Mucosa of gallbladder (tissue), 1 donor: ENCODE data around the gene FOXC1. TPM values are rescaled to one million over a fixed set of nuclear protein-coding genes. Genes with fewer than 3 reads are reported as not detected.
A peak's percentile ranks its signal among the peaks of the same experiment; 100 is the strongest.

Experiments used
- DNase-seq: peaks from one replicate; pipeline ENCODE4 v3.0.0-alpha.2; 2020; ENCODE audit warnings: low spot score
- total RNA-seq: library from RNA; stranded (reverse); gene quantifications from one replicate; pipeline ENCODE4 v1.2.1, GENCODE V29; 2021
- donor health status: DM: no; HTN: no; CAD: no.

Gene FOXC1
- total RNA-seq, 1 donor from 2014 or later: 9.5 TPM

DNA sequence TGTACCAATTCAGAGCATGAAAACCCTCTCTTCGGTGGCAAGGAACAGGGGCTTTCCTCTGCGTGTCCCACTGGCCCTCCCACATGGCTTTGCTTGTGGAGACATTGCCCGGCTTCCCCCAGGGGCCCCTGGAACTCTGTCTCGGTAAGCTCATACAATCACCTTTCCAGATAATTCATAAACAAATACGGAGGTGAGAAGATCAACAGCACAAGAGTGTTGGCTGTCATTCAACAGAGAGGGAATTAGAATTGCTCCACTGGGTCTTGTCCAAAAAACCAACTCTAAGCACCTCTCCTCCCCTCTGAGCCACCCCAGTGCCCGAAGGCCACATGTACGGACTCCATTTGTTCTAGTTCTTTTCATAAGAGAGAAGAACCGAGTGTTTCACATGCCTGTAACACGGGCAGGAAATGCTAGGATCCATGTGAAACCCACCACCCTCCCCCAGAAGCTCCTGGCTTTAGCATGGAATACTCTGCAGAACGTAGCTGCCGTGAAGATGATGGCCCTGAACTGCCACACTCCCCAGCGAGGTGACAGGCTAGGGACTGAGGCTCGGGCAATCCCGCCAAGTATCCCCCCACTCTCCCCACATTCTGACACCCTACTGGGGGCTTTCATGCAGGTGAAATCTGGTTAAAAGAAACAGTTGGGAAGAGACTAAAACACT lies 24.6 kb upstream of the FOXC1 start:
- DNase-seq: no peak

- DNase-seq: no peak
These were observed 24.1 kb upstream of the FOXC1 start for GRCh38 chr6:1585669-1586049.

- no peak for DNase-seq
These were observed 23.5 kb upstream of the FOXC1 start for GRCh38 chr6:1586256-1586655.

GRCh38 chr6:1586861-1587450 lies 22.8 kb upstream of the FOXC1 start:
- no peak for DNase-seq

- no peak for DNase-seq
These were observed 22.2 kb upstream of the FOXC1 start for GRCh38 chr6:1587546-1587945.

GRCh38 chr6:1587977-1588376 lies 21.7 kb upstream of the FOXC1 start:
- no peak for DNase-seq

DNA sequence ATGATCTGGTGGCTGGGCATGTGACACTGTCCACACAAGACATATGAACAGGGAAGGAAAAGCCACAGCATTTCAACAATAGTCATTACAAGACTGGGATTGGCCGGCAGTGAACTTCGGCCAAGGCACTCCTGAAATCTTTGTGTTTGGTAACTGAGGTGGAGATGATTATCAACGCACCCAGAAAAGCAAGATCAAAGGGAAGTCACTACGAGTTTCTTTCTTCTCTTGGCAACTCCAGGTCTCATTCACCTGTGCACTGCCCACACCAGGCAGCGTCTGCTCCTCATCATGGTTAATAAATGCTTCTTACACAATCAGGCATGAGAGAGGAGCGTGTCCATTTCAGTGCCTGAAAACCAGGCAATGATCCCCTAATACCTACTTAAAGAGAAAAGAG lies 20.5 kb upstream of the FOXC1 start:
- no peak for DNase-seq

DNA sequence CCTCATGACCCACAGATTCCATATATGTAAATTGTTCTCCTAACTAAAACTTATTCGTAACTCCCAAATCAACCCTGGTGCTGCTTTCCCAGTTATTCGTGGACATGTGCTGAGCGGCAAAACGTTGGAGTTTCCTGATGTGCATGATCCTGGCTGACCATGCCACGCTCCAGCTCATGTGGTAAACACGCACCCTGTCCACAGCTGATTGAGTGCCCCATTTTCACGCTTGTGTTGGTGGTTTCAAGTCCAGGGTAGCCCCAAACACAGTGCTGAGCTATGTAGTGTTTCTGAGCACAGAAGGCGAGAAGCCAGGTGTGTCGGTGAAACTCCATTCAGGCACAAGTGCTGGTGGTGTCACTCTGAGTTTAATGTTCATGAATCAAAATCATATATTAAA lies 19.1 kb upstream of the FOXC1 start:
- no peak for DNase-seq

DNA sequence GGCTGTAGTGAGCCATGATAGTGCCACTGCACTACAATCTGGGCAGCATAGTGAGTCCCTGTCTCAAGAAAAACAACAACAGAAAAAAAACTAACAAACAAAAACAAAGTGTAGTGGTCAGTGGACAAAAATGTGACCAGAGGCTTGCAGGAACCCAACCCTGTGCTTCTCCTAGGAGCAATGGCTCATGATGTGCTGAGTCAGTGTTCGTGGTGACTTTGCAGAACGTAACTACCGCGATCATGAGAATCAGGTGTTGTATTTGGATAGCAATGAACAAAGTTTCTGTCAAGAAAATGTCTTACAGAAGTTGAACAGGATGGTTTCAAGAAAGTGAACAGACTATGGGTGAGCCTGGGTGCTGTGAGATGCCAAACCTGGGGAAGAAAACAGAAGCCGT lies 18.5 kb upstream of the FOXC1 start:
- no peak for DNase-seq

GRCh38 chr6:1591926-1592325 lies 17.8 kb upstream of the FOXC1 start:
- no peak for DNase-seq

- no peak for DNase-seq
These were observed 16.9 kb upstream of the FOXC1 start for GRCh38 chr6:1592852-1593251.

DNA sequence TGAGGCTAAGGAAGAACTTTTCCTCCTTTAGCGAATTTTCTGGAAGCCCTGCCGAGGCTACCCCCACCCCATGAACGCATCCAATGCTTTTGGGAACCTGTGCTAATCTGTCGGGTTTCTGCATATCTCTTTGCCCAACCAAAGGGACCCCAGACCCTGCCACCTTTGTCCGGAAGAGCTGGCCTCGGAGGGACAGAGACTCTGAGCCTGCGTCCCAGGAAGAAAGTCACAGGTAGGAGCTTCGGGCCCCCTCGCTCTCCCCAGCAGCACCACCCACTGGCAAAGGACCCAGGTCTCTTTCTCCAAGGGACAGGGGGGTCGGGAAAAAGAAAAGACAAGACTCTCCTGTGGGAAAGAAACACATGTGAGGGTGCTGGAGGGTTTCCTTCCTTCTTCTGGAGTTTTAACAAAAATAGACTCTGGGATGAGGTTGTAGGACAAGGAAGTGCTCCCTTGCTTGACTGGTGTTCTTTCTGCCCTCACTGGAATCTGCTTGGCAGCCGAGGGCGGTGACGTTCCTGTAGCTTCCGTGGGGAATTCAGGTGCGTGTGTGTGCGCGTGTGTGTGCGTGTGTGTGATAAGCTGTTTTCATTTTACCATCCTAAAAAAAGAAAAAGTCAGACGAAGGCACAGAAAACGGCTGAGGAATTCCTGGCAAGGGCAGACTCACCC lies 16.3 kb upstream of the FOXC1 start:
- no peak for DNase-seq

GRCh38 chr6:1593958-1594314 lies 15.8 kb upstream of the FOXC1 start:
- no peak for DNase-seq

DNA sequence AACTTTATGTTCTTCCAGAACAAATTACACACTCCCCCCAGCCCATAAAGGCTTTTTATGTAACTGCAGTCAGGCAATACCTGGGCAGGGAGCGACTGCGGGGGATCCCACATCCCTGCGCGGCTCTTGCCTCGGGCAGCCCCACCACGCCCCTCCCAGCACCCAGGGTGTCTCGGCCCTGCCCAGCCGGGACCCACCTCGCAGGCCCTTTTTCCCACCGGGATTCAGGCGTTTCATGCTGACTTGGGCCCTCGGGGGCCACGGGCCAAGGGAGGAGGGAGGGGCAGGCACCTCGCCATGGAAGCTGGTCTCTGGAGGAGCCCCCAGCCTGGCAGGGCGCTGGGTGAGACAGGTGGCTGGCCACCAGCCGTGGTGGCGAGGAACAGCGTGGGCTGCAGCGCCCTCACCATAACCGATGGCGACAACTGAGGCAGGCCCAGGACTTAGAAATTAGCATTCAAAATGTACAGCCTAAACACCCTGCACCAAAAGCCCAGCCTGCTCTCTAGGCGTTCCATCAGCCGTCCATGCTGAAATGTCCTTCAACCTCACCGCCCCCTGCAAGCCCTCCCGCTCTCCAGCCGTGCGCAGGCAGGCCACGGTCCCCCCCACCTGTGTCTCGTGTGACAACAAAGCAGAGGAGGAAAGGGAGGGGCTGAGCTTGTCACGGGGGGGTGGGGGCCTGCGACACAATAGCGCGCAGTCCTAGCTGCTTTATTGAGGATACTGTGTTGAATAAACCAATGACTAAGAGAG lies 15.1 kb upstream of the FOXC1 start:
- no peak for DNase-seq

DNA sequence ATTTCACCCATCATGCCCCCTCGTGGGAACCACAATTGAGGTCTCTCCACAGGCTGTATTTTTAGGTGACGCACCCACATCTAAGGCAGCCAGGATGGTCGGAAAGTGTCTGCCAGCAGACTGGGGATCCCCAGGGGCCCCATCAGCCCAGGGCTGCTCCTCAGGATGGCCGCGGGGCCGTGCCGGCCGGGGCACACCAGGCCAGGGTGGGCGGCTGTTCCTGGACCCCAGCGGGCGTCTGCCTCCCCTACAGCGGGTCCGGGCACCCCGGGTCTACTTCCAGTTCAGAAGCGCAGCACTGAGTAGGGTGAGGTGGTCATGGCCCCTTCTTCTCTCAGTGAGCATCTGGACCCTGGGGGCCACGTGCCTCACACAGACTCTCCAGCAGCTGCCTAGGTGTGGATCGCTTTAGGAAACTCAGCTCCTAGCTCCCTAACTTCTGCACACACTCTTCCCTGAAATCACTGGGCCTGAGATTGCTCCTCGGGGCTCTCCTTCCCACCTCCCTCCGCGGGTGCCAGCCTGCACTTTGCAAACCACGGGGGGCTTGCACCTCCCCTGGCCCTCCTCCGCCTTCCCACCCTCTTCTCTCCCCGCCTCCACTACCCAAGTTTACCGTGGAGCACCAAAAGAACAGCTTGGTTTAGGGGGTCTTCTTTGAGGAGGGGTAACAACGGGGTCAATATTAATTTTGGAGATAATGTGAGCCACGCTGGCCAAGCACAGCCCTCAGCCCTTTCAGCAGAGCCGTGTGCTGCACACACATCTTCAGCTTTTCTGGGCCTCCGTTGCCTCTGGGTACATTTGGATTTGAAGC lies 14.2 kb upstream of the FOXC1 start:
- no peak for DNase-seq

- peak; percentile 55 for DNase-seq
These were observed 13.4 kb upstream of the FOXC1 start for GRCh38 chr6:1596088-1596852.

DNA sequence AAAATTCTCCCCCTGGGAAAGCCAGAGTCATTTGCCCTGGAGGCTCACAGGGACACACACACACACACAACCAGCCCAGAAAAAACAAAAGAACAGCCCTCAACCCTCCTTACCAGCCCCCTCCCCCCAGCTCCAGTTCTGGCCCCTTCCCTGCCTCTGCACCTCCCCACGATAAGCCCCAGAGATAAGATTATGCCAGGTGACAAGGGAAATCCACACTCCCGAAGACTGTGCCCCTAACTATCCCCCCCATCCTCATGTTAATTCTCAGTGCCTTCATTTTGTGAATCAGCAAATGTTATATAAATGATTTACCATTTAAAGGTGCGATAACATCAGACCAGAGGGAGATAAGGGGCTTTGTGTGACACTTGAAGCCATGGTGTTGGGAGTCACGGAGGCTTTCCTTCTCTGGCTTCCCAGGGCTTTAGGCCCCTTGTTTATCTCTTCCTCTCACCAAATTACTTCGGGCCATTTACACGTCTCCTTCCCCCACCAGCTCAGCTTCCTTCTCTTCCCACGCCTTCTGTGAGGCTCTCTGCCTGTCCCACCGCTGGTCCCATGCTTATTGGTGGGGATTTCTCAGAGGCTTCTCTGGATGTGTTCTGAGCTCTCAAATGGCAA lies 12.5 kb upstream of the FOXC1 start:
- no peak for DNase-seq

DNA sequence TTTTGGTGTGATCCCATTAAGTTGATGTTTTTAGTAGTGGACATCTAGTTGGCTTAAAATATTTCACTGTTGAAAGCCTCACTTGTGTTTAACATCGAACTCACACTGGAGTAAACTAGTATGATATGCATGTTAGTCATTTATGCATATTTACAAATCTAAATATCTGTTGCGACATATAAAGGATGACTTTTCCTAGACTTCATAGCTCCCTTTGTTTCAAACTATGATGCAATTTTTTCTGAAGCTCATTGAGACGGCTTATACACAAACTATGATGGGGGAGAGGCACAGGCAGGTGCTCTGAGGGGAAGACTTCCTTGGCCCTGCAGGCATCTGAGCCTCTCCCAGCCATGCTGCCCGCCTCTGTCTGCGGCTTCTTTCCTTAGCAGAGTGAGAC lies 11.8 kb upstream of the FOXC1 start:
- DNase-seq: no peak

DNA sequence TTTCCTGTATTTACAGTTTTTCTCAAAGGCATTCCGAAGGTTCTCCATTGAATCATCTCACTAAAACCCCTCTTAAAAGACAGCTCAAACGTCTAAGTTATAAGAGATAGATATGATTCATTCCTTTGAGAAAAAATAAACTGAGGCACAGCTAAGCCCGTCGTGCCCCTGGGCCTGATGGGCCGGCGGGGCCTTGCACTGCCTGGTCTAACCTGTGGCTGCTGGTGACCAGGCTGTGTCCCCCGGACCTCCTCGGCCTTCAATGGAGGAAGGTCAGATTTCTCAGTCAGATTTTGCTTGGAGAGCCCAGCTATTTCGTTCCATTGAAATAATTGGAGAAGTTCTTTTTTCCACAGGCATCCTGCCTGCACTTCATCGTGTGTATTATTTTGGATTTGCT lies 11.3 kb upstream of the FOXC1 start:
- no peak for DNase-seq

- no peak for DNase-seq
These were observed 10.8 kb upstream of the FOXC1 start for GRCh38 chr6:1598886-1599285.

DNA sequence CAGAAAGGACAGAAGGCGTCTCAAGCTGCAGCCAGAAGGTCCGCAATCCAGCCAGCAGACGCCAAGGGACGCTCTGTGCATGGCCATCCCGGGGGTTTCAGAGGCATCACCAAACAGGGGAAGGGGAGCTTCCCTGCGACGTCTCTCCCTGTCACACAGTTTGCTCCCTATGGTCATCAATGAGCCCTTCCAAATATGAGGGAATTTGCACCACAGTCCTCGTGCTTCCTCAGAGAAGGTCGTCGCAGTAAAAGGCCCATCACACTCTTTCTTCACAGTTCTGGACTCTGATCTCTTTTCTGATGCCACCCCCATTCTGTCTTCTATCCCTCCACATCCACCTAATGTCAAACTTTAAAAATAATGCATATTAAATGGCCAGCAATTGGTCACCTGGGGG lies 10.2 kb upstream of the FOXC1 start:
- no peak for DNase-seq
